ENCODE data around the gene WWP2. TPM values are rescaled to one million over a fixed set of nuclear protein-coding genes. Genes with fewer than 3 reads are reported as not detected.

The WWP2 gene
- total RNA-seq, 1 experiment from 2014 or later: 38.8 TPM

DNA sequence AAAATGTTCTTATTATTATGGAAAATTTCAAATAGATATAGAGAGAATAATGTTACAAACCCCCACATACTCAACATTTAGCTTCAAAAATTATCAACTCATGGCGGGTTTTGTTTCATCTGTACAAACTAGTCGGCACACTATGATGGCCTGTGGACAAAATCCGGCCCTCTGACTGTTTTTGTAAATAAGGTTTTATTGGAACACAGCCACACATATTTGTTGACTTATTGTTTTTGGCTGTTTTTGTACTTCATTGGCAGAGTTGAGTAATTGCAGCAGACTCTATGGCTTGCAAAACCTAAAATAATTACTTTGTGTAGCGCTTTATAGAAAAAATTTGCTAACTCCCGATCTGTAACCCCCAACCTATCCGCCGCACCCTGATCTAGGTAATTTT lies 147.6 kb downstream of the WWP2 start:
- no TSS peak for BruUV-seq (replicated peaks)

DNA sequence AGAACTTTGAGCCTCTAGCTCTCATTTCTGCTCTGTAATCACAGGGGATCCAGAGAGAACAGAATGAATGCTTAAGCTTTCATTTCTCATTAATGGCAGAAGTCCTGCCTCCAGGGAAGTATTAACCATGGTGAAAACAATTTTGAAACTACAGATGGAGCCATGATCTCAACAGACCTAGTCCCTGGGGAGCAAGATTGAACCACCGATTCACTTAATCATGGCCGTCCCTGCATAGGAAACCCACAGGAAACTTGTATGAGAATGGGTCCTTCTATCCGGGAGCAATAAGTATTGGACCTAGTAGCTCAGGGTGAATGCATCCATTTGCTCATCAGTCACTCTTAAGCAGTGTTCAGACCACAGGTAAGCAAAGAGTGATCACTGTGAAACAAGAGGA lies 148.8 kb downstream of the WWP2 start:
- Histone ChIP-seq H3K9me3 (ENCODE audit: insufficient read depth, low read depth) (no peaks in the 10 kb centered on the region), H3K27ac (no peak overlapping the region), H3K79me2 (ENCODE audit: low read depth) (no peaks in the 10 kb centered on the region), H3K36me3 (ENCODE audit: low read depth) (peaks cover 6% of the 10 kb centered on the region; the same call in 1 of the 2 replicates), H4K20me1 (ENCODE audit: insufficient read depth) (no peaks in the 10 kb centered on the region), H3K9me2 (ENCODE audit: insufficient read depth) (no peaks in the 10 kb centered on the region), H3F3A (ENCODE audit: insufficient read depth, low read depth) (no peaks in the 10 kb centered on the region), H3K4me2 (no peak overlapping the region), H2AFZ (no peak overlapping the region), H3K27me3 (ENCODE audit: insufficient read depth, low read depth) (no peaks in the 10 kb centered on the region), H3K4me1 (replicated peaks; ENCODE audit: insufficient read depth) (no peaks in the 10 kb centered on the region), H3K4me3 (no peak overlapping the region)
- intact Hi-C loops (cut with micrococcal nuclease; ENCODE audit: unreplicated experiment): no loop called here
- BruUV-seq (replicated peaks): no TSS peak
- no peak for TF ChIP-seq EZH2 (IDR thresholded peaks at IDR 0.05; ENCODE audit: low read depth)
- TF ChIP-seq CTCF (conservative IDR thresholded peaks at IDR 0.05): no peak
- ChIA-PET CTCF (interaction anchor here (0.6 kb wide), 1 partner anchor 515 kb away, joined by 3 read pairs; no protein-coding TSS in a partner anchor), POLR2A (ENCODE audit: unreplicated experiment) (no interaction called here)
- DNase-seq: no peak

More for the DNA sequence above, 147.6 kb downstream of the WWP2 start:
- TF ChIP-seq EZH2 (IDR thresholded peaks at IDR 0.05; ENCODE audit: low read depth) (no peak), CTCF (conservative IDR thresholded peaks at IDR 0.05) (no peak)
- no peaks in the 10 kb centered on the region for H3K79me2 ChIP-seq (ENCODE audit: low read depth)
- CTCF ChIA-PET: no interaction called here
- no peaks in the 10 kb centered on the region for H4K20me1 ChIP-seq (ENCODE audit: insufficient read depth)
- H3K9me2 ChIP-seq (ENCODE audit: insufficient read depth): no peaks in the 10 kb centered on the region
- no peaks in the 10 kb centered on the region for H3K4me1 ChIP-seq (replicated peaks; ENCODE audit: insufficient read depth)
- no peak overlapping the region for H3K4me3 ChIP-seq
- intact Hi-C loops (cut with micrococcal nuclease; ENCODE audit: unreplicated experiment): no loop called here
- POLR2A ChIA-PET (ENCODE audit: unreplicated experiment): no interaction called here
- H3K27ac ChIP-seq: no peak overlapping the region
- no peak overlapping the region for H2AFZ ChIP-seq
- H3F3A ChIP-seq (ENCODE audit: insufficient read depth, low read depth): 0 out of 2 replicates have a peak, but pooled peaks cover 2% of the 10 kb centered on the region
- no peaks in the 10 kb centered on the region for H3K27me3 ChIP-seq (ENCODE audit: insufficient read depth, low read depth)
- peaks cover 6% of the 10 kb centered on the region; the same call in 1 of the 2 replicates for H3K36me3 ChIP-seq (ENCODE audit: low read depth)
- DNase-seq: no peak
- no peaks in the 10 kb centered on the region for H3K9me3 ChIP-seq (ENCODE audit: insufficient read depth, low read depth)
- H3K4me2 ChIP-seq: no peak overlapping the region

- H3K9me2 ChIP-seq (ENCODE audit: insufficient read depth): no peaks in the 10 kb centered on the region
- peaks cover 22% of the 10 kb centered on the region for H3K4me1 ChIP-seq (replicated peaks; ENCODE audit: insufficient read depth)
- H3K27me3 ChIP-seq (ENCODE audit: insufficient read depth, low read depth): no peaks in the 10 kb centered on the region
- ChIA-PET POLR2A (ENCODE audit: unreplicated experiment) (no interaction called here), CTCF (no interaction called here)
- no peak overlapping the region for H3K4me3 ChIP-seq
- intact Hi-C loops (cut with micrococcal nuclease; ENCODE audit: unreplicated experiment): no loop called here
- no peak for TF ChIP-seq EZH2 (IDR thresholded peaks at IDR 0.05; ENCODE audit: low read depth)
- no peak for TF ChIP-seq CTCF (conservative IDR thresholded peaks at IDR 0.05)
- no peaks in the 10 kb centered on the region for H3K36me3 ChIP-seq (ENCODE audit: low read depth)
- H4K20me1 ChIP-seq (ENCODE audit: insufficient read depth): no peaks in the 10 kb centered on the region
- no TSS peak for BruUV-seq (replicated peaks)
- no peak for DNase-seq
- H3K4me2 ChIP-seq: no peak overlapping the region
- H3K79me2 ChIP-seq (ENCODE audit: low read depth): no peaks in the 10 kb centered on the region
- H2AFZ ChIP-seq: no peak overlapping the region
- H3K9me3 ChIP-seq (ENCODE audit: insufficient read depth, low read depth): no peaks in the 10 kb centered on the region
- H3K27ac ChIP-seq: no peak overlapping the region
- H3F3A ChIP-seq (ENCODE audit: insufficient read depth, low read depth): peaks cover 18% of the 10 kb centered on the region
These were observed 154.3 kb downstream of the WWP2 start for GRCh38 chr16:69916462-69916861.
